MM.1S (cell line): ENCODE results near the gene NCOA5.

Experiments used
- DNase-seq: peaks from one replicate; pipeline ENCODE4 v3.0.0-alpha.2; 2015
- H2AFZ ChIP-seq: fragments of 300-600 bp; sonication (generic); 2 replicates; pipeline ENCODE4 v1.6.0; 2016; ENCODE audit warnings: antibody characterized with exemption, low read length
- H3F3A ChIP-seq: fragments of 300-600 bp; sonication (generic); 2 replicates; pipeline ENCODE4 v1.6.1; 2016; ENCODE audit warnings: mild to moderate bottlenecking, antibody characterized with exemption, low read length, moderate library complexity, mixed read lengths; ENCODE audit not compliant: insufficient read depth
- H3K27ac ChIP-seq: fragments of 300-600 bp; sonication (generic); 2 replicates; pipeline ENCODE4 v1.5.1; 2016; ENCODE audit warnings: mild to moderate bottlenecking, low read length
- H3K27me3 ChIP-seq: fragments of 300-600 bp; sonication (generic); replicated peaks from 2 replicates; pipeline ENCODE4 v1.6.0; 2016; ENCODE audit warnings: low read length; ENCODE audit not compliant: insufficient read depth
- H3K36me3 ChIP-seq: fragments of 300-600 bp; sonication (generic); replicated peaks from 2 replicates; pipeline ENCODE4 v1.6.1; 2016; ENCODE audit warnings: mild to moderate bottlenecking, low read length, mixed read lengths; ENCODE audit not compliant: insufficient read depth
- H3K4me1 ChIP-seq: fragments of 300-600 bp; sonication (generic); 2 replicates; pipeline ENCODE4 v1.6.1; 2016; ENCODE audit warnings: low read length, mixed read lengths
- H3K4me2 ChIP-seq: fragments of 300-600 bp; sonication (generic); 2 replicates; pipeline ENCODE4 v1.6.0; 2016; ENCODE audit warnings: low read depth, low read length
- H3K4me3 ChIP-seq: fragments of 300-600 bp; sonication (generic); 2 replicates; pipeline ENCODE4 v1.5.1; 2016; ENCODE audit warnings: low read length, mixed read lengths
- H3K79me2 ChIP-seq: fragments of 300-600 bp; sonication (generic); 2 replicates; pipeline ENCODE4 v1.6.1; 2016; ENCODE audit warnings: mixed run types, low read length, mixed read lengths
- H3K9ac ChIP-seq: fragments of 300-600 bp; sonication (generic); 2 replicates; pipeline ENCODE4 v1.6.1; 2016; ENCODE audit warnings: low read length, mixed read lengths
- H3K9me2 ChIP-seq: fragments of 300-600 bp; sonication (generic); replicated peaks from 2 replicates; pipeline ENCODE4 v1.6.1; 2016; ENCODE audit warnings: mild to moderate bottlenecking, low read length, mixed read lengths; ENCODE audit not compliant: insufficient read depth
- H3K9me3 ChIP-seq: fragments of 300-600 bp; sonication (generic); replicated peaks from 2 replicates; pipeline ENCODE4 v1.6.1; 2016; ENCODE audit warnings: mild to moderate bottlenecking, low read length, mixed read lengths; ENCODE audit not compliant: insufficient read depth
- H4K20me1 ChIP-seq: fragments of 300-600 bp; sonication (generic); 2 replicates; pipeline ENCODE4 v1.6.1; 2016; ENCODE audit warnings: mild to moderate bottlenecking, low read length, moderate library complexity, mixed read lengths; ENCODE audit not compliant: insufficient read depth
- EZH2 ChIP-seq: fragments of 300-600 bp; sonication (generic); optimal IDR thresholded peaks from 2 replicates; pipeline ENCODE3; 2017; ENCODE audit warnings: low read depth, mild to moderate bottlenecking, antibody characterized with exemption, low read length, mixed read lengths
- EZH2phosphoT487 ChIP-seq: fragments of 300-600 bp; sonication (generic); IDR thresholded peaks from 2 replicates; pipeline ENCODE4 v1.6.1; 2018; ENCODE audit warnings: antibody characterized with exemption, low read length
- TF ChIP-seq, protein P1 (sequence below): fragments of 300-600 bp; sonication (generic); IDR thresholded peaks from 2 replicates; pipeline ENCODE4 v1.5.1; 2016; ENCODE audit warnings: antibody characterized with exemption, low read length, mixed read lengths

NCOA5 gene

DNA sequence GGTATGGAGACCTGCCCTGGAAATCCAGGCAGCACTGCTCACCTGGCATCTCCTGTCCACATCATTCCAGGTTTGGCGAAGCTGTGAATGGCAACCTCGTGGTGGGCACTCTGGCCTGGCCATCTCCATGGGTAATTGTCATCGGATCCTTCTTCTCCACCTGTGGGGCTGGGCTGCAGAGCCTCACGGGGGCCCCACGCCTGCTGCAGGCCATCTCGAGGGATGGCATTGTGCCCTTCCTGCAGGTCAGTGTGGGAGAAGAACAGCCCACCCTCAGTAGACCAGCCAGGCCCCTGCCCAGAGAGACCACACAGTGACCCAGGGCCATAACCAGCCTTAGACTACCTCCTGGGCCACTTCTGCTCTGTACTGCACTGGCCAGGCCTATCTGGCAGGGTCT lies 44.9 kb downstream of the NCOA5 start:
- no peak for TF ChIP-seq EZH2phosphoT487
- TF ChIP-seq EZH2: no peak
- TF ChIP-seq, protein P1, sequence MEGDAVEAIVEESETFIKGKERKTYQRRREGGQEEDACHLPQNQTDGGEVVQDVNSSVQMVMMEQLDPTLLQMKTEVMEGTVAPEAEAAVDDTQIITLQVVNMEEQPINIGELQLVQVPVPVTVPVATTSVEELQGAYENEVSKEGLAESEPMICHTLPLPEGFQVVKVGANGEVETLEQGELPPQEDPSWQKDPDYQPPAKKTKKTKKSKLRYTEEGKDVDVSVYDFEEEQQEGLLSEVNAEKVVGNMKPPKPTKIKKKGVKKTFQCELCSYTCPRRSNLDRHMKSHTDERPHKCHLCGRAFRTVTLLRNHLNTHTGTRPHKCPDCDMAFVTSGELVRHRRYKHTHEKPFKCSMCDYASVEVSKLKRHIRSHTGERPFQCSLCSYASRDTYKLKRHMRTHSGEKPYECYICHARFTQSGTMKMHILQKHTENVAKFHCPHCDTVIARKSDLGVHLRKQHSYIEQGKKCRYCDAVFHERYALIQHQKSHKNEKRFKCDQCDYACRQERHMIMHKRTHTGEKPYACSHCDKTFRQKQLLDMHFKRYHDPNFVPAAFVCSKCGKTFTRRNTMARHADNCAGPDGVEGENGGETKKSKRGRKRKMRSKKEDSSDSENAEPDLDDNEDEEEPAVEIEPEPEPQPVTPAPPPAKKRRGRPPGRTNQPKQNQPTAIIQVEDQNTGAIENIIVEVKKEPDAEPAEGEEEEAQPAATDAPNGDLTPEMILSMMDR: no peak
- Histone ChIP-seq H3K27ac (no peak overlapping the region), H3K79me2 (no peaks in the 10 kb centered on the region), H3K36me3 (no peaks in the 10 kb centered on the region), H3K4me2 (no peak overlapping the region), H3K27me3 (peaks cover 28% of the 10 kb centered on the region), H3K9me3 (no peaks in the 10 kb centered on the region), H3K4me1 (no peaks in the 10 kb centered on the region), H2AFZ (no peak overlapping the region), H3F3A (no peaks in the 10 kb centered on the region), H4K20me1 (no peaks in the 10 kb centered on the region), H3K4me3 (no peak overlapping the region), H3K9me2 (no peaks in the 10 kb centered on the region), H3K9ac (no peak overlapping the region)
- no peak for DNase-seq

DNA sequence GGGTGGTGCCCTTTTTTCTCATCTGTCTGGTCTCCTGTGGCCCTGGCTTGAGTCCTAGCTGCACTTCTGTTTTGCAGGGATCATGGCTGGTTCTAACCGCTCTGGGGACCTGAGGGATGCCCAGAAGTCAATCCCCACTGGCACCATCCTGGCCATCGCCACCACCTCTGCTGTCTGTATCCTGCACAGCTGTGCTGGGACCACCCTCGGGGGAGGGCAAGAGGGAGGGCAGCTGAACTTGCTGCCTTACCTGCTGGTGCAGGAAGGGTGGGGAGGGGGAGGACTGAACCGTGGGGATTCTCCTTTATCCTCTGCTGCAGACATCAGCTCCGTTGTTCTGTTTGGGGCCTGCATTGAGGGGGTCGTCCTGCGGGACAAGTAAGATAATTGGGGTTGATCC lies 46.2 kb downstream of the NCOA5 start:
- TF ChIP-seq EZH2 (no peak), EZH2phosphoT487 (no peak)
- TF ChIP-seq, protein P1: no peak
- no peak for DNase-seq
- no peak overlapping the region for H3K4me3 ChIP-seq
- no peaks in the 10 kb centered on the region for H4K20me1 ChIP-seq
- no peaks in the 10 kb centered on the region for H3K9me3 ChIP-seq
- no peaks in the 10 kb centered on the region for H3F3A ChIP-seq
- no peak overlapping the region for H3K9ac ChIP-seq
- H3K4me2 ChIP-seq: no peak overlapping the region
- no peak overlapping the region for H2AFZ ChIP-seq
- no peaks in the 10 kb centered on the region for H3K4me1 ChIP-seq
- H3K27ac ChIP-seq: no peak overlapping the region
- H3K36me3 ChIP-seq: no peaks in the 10 kb centered on the region
- no peaks in the 10 kb centered on the region for H3K9me2 ChIP-seq
- no peaks in the 10 kb centered on the region for H3K79me2 ChIP-seq
- H3K27me3 ChIP-seq: peaks cover 21% of the 10 kb centered on the region

DNA sequence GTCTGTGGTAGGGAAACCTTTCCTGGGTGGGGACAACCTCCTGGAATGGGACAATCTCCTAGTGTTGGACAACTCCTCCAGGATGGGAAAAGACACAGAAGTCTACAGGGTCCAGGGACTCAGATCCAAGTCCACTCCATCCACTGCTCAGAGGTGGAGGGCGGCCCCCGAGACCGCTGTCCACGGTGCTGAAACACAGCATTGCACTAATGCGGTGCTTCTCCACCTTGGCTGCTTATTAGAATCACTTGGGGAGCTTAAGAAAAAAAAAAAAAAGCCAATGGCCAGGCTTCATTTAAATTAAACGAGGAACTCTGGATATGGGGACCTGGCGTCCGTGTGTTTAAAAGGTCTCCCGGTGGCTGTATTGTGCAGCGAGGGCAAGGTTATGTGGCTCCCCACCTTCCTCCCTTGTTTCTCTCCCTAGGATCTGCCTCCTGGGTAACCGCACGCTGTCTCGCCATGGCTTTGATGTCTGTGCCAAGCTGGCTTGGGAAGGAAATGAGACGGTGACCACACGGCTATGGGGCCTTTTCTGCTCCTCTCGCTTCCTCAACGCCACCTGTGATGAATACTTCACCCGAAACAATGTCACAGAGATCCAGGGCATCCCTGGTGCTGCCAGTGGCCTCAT lies 48.7 kb downstream of the NCOA5 start:
- Histone ChIP-seq H3K4me2 (no peak overlapping the region), H3K9me3 (no peaks in the 10 kb centered on the region), H3K79me2 (no peaks in the 10 kb centered on the region), H3K9me2 (no peaks in the 10 kb centered on the region), H2AFZ (no peak overlapping the region), H3K27me3 (peaks cover 39% of the 10 kb centered on the region), H3F3A (no peaks in the 10 kb centered on the region), H3K36me3 (no peaks in the 10 kb centered on the region), H4K20me1 (no peaks in the 10 kb centered on the region), H3K9ac (no peak overlapping the region), H3K4me1 (no peaks in the 10 kb centered on the region), H3K4me3 (no peak overlapping the region), H3K27ac (no peak overlapping the region)
- peak; percentile 46 for DNase-seq
- no peak for TF ChIP-seq EZH2

DNA sequence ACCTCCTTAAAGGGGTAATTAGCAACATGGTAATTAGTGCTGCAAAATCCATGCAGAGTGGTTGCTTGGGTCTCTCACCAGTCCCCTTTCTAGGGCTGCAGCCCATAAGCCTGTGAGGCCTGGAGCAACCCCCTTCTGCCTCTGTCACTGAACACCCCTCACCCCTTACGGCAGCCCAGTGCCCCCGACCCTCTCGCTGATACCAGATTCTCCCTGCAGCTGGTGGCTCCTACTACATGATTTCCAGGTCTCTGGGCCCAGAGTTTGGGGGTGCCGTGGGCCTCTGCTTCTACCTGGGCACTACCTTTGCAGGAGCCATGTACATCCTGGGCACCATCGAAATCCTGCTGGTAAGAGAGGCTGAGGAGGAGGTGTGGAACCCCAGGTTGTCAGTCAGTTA lies 52.7 kb downstream of the NCOA5 start:
- Histone ChIP-seq H2AFZ (no peak overlapping the region), H3K9ac (no peak overlapping the region), H3F3A (no peaks in the 10 kb centered on the region), H3K9me3 (no peaks in the 10 kb centered on the region), H3K4me1 (no peaks in the 10 kb centered on the region), H3K4me3 (no peak overlapping the region), H3K27ac (no peak overlapping the region), H4K20me1 (no peaks in the 10 kb centered on the region), H3K4me2 (no peak overlapping the region), H3K9me2 (no peaks in the 10 kb centered on the region), H3K79me2 (no peaks in the 10 kb centered on the region), H3K36me3 (no peaks in the 10 kb centered on the region), H3K27me3 (peaks cover 67% of the 10 kb centered on the region)
- TF ChIP-seq, protein P1: no peak
- TF ChIP-seq EZH2phosphoT487 (no peak), EZH2 (no peak)
- no peak for DNase-seq
